CD4-positive, alpha-beta T cell treated with Interleukin-4 for 4 hours (primary cell): Measurements from ENCODE around the gene MYO5A.
"Not testable (repeated sequence)": the region's sequence is repeated elsewhere in the genome, so short reads cannot be mapped to it uniquely, and the experiment has no call there.

Experiments used
- DNase-seq: peaks from one replicate; pipeline ENCODE4 v3.0.0-alpha.2; 2020

Gene MYO5A

DNA sequence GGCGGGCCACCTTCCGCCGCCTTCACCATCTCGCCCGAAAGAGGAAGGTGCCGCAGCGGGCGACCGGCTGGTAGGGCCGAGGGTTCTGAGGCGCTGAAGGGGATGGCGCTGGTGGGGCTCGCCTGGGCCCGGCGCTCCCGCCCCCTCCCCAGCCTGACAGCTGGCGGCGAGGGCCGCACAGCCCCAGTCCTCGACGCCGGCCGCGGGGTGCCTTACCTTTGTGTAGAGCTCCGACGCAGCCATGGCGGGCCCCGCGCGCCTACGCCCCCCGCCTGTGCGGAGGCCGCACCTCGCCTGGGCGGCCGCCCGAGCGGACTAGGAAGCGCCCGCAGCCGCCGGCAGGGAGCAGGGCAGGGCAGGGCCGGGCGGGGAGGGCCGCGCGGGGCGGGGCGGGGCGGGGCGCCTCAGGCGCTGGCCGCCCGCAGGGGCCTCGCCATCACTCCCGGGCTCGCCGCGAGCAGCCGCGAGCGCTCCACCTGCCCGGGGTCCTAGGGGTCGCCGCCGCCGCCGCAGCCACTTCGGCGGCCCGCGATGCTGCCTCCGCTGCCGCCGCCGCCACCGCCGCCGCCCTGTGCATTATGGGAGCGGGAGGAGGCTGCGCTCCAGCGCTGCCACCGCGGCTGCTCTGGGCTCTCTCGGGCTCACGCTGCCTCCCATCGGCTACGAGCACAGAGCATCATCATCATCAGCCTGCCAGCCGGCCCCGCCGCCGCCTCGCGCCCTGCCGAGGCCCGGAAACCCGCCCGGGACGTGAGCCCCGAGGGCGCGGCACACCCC, at the start of gene MYO5A:
TSS of gene MYO5A (minus strand) at position 317 of the 777 bp plus-strand sequence. CDS start at position 243, 74 bp downstream.
- peak; percentile 84 for DNase-seq

DNA sequence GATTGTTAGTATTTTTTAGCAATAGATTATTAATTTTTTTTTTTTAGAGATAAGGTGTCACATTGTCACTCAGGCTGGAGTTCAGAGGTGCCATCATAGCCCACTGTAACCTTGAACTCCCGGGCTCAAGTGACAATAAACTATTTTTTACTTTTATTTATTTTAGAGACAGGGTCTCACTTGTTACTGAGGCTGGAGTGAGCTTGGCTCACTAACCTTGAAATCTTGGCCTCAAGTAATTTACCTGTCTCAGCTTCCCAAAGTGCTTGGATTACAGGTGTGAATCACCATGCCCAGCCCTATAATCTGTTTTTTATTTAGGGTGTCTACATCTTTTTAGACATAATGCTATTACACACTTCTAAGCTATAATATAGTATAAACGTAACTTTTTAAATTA, 48.0 kb upstream of the MYO5A start:
- DNase-seq, result no peak

DNA sequence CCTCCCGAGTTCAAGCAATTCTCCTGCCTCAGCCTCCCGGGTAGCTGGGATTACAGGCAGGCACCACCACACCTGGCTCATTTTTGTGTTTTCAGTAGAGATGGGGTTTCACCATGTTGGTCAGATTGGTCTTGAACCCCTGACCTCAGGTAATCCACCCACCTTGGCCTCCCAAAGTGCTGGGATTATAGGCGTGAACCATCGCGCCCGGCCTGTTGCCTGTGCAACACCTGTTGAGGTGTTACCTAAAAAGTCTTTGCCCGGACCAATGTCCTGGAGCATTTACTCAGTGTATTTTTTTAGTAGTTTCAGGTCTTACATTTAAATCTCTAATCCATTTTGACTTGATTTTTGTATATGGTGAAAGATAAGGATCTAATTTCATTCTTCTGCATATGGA, 46.9 kb upstream of the MYO5A start:
- DNase-seq, result not testable (repeated sequence)

DNA sequence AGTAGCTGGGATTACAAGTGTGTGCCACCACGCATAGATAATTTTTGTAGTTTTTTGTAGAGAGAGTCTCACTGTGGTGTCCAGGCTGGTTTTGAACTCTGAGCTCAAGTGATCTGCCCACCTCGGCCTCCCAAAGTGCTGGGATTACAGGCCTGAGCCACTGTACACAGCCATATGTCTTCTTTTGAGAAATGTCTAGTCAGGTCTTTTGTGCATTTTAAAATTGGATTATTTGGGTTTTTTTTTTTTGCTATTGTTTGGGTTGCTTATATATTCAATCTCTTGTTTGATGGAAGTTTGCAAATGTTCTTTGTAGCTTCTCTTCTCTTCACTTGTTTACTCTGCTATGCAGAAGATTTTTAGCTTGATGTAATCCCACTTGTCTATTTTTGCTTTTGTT, 46.4 kb upstream of the MYO5A start:
- no peak for DNase-seq

DNA sequence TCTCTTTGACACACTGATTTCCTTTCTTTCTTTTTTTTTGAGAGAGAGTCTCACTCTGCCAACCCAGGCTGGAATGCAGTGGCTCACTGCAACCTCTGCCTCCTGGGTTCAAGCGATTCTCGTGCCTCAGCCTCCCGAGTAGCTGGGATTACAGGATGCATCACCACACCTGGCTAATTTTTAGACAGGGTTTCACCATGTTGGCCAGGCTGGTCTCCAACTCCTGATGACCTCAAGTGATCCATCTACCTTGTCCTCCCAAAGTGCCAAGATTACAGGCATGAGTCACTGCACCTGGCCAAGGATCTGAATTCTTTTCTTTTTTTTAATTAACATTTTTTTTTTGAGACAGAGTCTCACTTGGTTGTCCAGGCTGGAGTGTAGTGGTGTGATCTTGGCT, 45.9 kb upstream of the MYO5A start:
- not testable (repeated sequence) for DNase-seq

DNA sequence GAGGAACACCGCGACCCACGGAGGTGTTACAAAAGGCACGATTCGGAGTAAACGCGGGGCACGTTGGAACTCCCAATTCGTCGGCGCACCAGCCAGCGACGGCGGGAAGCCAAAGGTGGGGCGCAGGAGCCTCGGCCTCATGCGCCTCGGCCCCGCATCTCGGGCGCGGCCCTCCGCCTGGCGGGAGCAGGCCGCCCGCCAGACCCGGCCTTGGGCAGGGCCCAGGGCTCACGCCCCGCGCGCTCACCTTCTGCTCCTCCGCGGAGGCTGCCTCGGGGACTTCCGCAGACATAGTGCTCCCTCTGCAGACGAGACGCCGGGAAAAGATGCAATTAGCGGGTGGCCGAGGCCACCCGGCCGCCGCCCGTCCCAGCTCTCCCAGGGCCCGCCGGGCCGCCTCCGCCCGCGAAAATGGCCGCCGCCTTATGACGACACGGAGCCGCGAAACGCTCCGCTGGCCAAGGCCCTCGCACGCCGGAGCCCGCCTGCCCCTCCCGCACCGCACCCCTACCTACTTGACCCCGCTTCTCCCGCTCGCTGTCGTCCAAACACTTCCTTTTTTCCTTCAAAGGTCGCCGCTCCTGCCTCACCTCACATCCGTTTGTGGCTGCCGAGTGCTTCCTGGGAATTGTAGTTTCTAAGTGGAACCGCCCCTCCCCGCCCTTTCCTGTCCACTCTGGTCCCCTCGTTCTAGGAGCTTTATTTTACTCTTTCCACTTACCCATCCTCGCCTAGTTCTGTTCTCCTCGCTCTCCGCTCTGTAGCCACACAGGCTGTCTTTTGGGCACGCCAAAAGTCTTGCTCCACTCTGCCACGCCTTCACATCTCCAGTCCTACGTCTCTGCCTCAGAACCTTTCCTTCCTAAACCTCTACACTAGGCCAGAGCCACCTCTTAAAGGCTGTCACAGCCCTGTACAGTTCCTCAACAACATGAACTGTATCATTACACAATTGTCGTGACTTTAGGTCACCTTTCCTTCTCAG, 40.2 kb upstream of the MYO5A start, which contains the start of gene ARPP19:
TSS of gene ARPP19 (minus strand) at position 430 of the 985 bp plus-strand sequence. CDS start at position 292, 138 bp downstream.
- peak; percentile 87 for DNase-seq

DNA sequence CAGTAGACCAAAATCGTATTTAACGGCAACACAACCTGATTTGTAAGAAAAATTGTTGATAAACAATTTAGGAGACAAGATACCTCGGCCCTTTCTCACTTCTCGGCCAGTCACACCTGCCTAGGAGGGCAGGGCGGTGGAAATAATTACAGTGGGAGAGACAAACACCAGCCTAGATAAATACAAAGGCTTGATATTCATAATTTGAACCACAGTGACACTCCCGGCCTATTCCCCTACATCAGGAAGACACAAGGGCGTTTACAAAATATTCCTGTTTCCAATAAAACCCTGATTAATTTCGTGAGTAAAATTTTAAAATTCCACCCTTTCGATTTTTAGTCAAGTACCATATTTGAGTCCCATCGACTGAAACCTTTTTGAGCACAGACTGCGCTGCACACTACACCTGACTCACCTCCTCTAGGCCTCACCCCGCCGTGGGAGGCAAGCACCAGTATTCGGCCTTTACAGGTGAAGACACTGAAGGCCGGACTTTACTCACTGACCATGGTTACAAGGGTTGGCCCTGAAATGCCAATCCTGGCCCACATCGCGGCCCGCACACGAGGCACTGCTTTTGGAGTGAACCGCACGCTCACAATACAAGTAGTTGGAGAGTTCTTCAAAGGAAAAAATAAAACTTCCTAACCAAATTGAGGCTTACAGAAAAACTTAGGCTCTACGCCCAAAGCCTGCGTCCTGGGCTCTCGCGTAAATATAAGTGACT, 39.4 kb upstream of the MYO5A start:
- DNase-seq, result peak; percentile 48

DNA sequence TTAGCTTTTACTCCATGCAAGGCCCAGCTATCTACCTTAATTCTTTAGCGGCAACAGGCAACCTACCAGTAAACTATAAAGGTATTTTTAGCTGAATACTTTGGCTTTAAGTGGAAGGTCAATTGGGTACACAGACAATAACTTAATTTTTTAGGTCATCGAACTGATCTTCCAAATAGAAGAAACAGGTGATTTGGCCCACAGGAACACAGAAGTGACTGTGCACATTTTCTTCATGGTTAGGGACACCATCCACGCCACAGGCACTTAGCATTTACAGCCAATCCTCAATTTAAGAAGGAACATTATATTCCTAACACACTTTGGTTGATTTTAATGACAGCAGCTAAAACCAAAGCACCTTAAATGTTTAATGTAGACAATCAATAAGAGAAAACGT, 38.2 kb upstream of the MYO5A start:
- no peak for DNase-seq

DNA sequence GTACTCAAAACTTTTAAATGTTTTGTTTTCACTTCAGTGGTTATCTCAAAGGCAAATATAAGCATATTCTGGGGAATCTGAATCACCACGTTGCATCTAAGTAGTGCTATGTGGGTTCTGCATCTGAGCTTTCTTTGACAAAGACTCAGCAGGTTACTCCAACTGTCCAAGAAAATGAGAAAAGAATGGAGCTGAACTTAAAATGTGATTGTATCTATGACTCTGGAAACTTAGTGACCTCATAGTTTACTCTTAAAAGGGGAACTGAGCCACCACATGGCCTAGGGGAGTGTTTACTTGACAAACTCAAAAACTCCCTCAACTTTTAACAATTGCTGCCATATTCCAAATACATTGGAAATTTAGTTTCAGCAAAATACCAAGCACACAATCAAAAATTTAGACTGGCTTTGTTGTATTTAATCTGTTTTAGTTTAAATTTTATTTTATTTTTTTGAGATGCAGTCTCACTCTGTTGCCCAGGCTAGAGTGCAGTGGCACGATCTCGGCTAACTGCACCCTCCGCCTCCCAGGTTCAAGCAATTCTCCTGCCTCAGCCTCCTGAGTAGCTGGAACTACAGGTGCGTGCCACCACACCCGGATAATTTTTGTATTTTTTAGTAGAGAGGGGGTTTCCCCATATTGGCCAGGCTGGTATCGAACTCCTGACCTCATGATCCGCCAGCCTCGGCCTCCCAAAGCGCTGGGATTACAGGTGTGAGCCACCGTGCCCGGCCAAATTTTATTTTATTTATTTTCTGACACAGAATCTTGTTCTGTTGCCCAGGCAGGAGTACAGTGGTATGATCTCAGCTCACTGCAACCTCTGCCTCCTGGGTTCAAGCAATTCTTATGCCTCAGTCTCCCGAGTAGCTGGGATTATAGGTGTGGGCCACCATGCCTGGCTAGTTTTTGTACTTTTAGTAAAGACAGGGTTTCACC, 37.0 kb upstream of the MYO5A start:
- not testable (repeated sequence) for DNase-seq

DNA sequence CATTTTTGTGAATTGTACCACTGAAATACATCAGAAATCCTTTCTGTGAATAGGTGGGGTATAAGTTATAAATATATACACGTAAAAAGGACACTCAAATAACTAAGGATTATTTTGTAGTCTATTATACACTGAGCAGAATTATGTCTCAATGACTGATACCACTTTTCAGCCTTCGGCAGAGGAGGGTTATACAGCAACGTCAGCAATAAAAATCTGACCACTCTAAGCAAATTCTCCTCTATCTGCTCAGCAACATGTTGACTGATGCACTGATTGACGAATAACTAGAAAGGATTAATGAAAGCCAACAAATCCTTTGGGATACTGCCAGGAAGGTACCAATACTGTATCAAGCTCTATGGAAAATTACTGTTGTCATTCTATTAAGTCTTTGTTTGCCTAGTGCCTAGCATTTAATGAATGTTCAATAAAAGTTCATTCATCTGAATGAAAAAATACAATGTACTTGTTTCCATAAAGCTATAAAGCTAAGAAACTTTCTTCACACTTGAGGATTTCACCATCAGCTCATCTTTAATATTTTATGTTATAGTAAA, 34.9 kb upstream of the MYO5A start:
- DNase-seq, result no peak

DNA sequence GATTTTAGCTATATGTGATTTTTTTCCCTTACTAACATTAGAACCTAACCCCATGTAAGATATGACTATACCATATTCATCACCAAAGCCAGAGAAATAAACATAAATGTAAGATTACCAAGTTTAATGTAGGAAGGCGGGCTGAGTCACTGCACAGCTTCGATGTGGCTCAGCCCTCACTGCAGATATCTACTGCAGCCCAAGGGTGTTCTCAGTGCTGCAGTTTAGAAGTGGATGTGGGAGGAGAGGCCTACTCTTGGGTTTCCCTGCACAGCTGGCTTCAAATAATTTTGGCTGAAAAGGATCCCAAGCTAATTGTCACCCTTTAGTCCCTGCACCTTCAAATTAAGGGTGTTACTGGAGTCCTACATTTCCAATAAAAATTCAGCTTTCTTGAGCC, 30.9 kb upstream of the MYO5A start:
- DNase-seq, result peak; percentile 45

DNA sequence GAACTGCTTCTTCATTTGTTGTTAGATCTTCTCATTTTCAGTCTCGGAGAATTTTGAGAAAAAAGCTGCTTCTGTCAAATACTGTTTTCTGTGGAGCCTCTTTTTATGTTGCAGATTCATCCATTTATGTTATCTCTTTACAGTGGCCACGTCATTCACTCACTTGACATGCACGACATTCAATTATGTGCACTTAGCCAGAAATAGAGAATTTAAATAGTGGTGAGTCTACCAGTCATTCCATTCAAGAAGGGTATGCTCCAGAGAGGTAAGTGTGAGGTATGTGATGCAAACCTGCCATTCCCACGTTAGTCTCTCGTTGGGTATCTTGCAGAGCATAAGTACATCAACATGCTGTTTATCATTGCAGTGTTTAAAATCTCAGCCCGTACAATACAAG, 30.3 kb upstream of the MYO5A start:
- DNase-seq, result no peak

DNA sequence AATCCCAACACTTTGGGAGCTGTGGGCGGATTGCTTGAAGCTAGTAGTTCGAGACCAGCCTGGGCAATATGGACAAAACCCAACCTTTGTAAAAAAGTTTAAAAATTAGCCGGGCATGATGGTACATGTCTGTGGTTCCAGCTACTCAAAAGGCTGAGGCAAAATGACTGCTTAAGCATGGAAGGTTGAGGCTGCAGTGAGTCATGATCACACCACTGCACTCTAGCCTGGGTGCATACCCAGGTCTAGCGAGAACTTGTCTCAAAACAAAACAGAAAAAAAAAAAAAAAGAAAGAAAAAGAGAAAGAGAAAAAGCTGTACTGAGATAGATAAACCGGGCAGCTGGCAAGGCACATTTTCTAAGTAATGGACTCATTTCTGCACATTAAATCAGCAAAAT, 29.5 kb upstream of the MYO5A start:
- peak; percentile 73 for DNase-seq

DNA sequence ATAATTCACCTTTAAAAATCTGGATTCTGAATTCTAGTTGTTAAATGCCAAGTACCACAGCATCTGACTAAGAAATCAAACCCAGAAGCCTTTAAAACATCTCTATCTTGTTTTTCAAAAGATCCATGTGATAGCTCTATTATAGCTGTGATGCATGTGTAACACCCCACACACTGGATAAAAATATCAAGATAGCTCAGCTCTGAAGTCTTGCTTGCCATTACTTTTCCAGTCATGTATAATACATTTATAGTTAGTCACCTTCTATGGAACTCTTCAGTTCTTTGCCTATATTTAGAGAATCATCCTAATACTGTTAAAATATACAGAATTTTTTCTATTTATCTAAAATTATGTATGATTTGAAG, 28.6 kb upstream of the MYO5A start:
- DNase-seq, result no peak

DNA sequence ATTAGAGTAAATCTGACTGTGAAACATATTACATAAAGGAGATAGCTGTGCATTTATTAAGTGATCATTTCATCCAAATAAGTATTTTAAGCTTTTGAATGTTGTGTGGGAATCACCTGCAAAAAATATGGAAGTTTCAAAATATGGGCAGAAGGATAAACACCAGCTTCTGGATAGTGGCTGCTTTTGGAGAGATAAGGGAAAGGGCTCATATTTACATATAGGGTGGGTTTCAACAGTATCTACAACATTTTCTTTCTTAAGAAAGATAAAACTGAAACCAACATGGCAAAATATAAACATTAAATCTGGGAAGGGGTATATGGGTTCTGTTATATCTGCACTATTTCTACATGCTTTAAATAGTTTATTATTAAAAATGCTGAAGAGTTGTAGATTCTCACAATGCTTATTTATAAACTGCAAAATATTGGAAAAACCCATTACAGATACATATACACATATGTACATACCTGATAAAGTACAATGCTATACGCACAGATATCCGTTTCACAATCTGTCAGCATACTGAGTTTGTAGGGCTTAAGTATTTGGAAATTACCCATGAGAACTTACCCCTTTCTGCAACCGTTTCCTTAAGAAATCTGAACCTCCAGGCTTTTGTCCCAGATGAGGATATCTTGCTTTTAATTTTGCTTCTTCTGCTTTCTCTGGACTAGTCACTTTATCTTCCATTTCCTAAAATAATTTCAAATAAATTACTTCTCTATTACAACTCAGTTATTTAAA, 28.0 kb upstream of the MYO5A start:
- DNase-seq, result no peak

DNA sequence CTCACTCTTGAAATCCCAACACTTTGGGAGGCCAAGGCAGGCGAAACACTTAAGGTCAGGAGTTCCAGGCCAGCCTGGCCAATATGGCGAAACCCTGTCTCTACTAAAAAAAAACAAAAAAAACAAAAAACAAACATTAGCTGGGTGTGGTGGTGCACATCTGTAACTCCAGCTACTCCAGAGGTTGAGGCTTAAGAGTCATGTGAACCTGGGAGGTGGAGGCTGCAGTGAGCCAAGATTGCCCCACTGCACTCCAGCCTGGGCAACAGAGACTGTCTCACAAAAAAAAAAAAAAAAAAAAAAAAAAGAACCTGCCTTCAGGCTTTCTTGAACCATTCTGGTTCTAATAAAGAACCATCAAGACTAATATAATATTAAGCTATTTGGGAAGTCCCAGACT, 23.6 kb upstream of the MYO5A start:
- DNase-seq, result no peak

DNA sequence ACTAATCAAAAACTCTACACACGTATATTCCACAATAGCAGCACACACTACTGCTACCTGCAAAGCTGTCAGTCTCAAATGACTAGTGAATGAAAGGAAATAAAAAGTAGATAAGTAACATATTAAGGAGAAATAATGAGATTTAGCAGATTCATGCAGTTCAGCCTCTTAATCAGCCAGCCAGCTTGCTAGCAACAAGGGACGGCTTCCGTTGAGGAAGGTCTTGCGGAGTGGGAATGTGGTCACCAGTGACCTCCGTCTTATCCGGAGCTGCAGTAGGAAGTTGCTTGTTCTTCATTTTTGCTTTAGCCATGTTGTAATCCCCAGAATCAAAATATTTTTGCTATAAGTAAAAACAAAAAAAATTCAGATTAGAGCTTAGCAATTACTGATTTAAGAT, 23.1 kb upstream of the MYO5A start:
- DNase-seq, result no peak

DNA sequence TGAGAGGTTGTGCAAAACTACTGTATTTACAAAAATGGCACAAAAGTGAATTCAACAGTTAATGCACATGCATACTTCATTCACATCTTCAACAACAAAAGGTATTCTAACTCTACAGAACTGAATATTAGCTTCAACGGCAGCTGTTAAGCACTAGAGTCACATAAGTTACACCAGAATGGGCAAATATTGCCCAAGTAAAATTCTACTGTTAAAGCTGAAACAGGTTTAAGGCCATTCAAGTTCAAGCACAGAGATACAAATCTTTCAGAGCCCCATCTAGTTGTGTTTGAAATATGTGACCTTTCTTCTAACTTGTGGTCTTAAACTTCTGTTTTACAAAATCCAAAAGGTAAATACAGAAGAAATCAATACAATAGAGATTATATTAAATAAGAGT, 22.5 kb upstream of the MYO5A start:
- DNase-seq, result not testable (repeated sequence)

DNA sequence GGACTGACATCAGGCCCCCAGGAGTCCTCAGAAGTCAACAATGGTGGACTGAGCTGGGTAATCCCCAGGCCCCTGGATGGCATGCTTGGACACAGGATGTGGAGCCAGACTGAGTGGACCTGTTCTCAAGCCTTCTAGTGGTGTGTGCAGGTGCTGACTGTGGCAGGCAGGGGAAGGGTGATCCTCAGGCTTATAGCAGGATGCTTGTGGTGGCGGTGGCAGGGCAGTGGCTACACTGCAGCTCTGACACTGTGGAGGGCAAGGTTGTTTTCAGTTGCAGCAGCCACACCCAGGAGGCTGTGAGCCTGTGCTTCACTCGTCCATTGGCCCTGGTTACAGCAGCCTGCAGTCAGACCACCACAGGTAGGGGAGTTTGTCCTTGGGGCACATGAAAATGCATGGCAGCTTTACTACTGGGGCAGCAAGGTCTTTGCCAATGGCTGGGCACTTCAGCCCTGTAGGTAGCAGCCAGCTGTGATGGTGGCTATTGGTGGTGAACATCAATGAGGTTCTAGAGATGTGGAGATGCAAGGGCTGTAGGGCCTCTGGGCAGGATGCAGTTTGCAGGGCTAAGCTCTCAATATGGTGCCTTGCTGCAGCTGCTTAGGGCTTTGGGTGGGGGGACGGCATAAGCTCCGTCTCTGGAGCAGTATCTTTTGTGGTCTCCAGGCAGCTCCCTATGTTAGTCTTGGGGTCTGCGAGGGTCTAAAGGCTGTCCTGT, 17.5 kb upstream of the MYO5A start:
- no peak for DNase-seq

DNA sequence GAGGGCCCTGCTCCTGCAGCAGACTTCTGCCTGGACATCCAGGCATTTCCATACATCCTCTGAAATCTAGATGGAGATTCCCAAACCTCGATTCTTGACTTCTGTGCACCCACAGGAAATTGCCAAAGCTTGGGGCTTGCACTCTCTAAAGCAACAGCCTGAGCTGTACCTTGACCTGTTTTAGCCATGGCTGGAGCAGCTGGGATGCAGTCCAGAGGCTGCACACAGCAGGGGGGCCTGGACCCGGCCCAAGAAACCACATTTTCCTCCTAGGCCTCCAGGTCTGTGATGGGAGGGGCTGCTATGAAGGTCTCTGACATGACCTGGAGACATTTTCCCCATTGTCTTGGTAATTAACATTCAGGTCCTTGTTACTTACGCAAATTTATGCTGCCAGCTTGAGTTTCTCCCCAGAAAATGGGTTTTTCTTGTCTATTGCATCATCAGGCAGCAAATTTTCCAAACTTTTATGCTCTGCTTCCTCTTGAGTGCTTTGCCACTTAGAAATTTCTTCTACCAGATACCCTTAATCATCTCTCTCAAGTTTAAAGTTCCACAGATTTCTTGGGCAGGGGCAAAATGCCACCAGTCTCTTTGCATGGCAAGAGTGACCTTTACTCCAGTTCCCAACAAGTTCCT, 11.8 kb upstream of the MYO5A start:
- no peak for DNase-seq
